IMR-90 (cell line): ENCODE results near the gene GPC2. TPM values are rescaled to one million over a fixed set of nuclear protein-coding genes. Genes with fewer than 3 reads are reported as not detected.

Experiments
- ATAC-seq: fragments of 200-7000 bp; cut with Tn5 transposase; 2 replicates; pipeline ENCODE4 v1.9.1; 2020; ENCODE audit warnings: low read depth, mild to moderate bottlenecking, moderate library complexity
- BruUV-seq: library from RNA; stranded (reverse); fragments of 400-500 nt; replicated peaks from 2 replicates; lab custom pipeline; 2021; lab: Mats Ljungman, UMichigan
- CTCF ChIA-PET: fragments of 300-600 bp; formaldehyde crosslinking; extraction: SDS; loops from one replicate; lab custom pipeline; 2021; ENCODE audit warnings: antibody characterized with exemption; lab: Yijun Ruan, JAX
- POLR2A ChIA-PET: fragments of 300-600 bp; sonication (Branson Sonifier 250); formaldehyde crosslinking; loops from one replicate; lab custom pipeline; 2022; ENCODE audit warnings: antibody characterized with exemption; ENCODE audit not compliant: unreplicated experiment; lab: Charles Lee
- DNase-seq: peaks from one replicate; pipeline ENCODE4 v3.0.0; 2013
- H2AFZ ChIP-seq: replicated peaks from 2 replicates; pipeline ENCODE3; 2013; ENCODE audit warnings: low read length, mild to moderate bottlenecking; ENCODE audit not compliant: poor library complexity
- H2AK5ac ChIP-seq: 2 replicates; pipeline ENCODE4 v1.6.1; 2013; ENCODE audit warnings: low read depth, low read length, inconsistent platforms
- H2AK9ac ChIP-seq: replicated peaks from 2 replicates; pipeline ENCODE3; 2013; ENCODE audit warnings: mild to moderate bottlenecking, low read depth, low read length, moderate library complexity; ENCODE audit not compliant: poor library complexity
- H2BK120ac ChIP-seq: 2 replicates; pipeline ENCODE4 v1.6.1; 2013; ENCODE audit warnings: low read depth, low read length, inconsistent platforms
- H2BK15ac ChIP-seq: 3 replicates; pipeline ENCODE4 v1.6.1; 2013; ENCODE audit warnings: low read depth, low read length, inconsistent platforms
- H2BK20ac ChIP-seq: 2 replicates; pipeline ENCODE4 v1.6.1; 2013; ENCODE audit warnings: low read depth, mild to moderate bottlenecking, inconsistent platforms, low read length, moderate library complexity
- H2BK5ac ChIP-seq: 2 replicates; pipeline ENCODE4 v1.6.1; 2013; ENCODE audit warnings: mild to moderate bottlenecking, low read depth, low read length, inconsistent platforms; ENCODE audit not compliant: poor library complexity, severe bottlenecking
- H3K14ac ChIP-seq: replicated peaks from 2 replicates; pipeline ENCODE4 v1.6.1; 2013; ENCODE audit warnings: low read depth, low read length, inconsistent platforms
- H3K18ac ChIP-seq: 2 replicates; pipeline ENCODE4 v1.6.1; 2013; ENCODE audit warnings: low read depth, low read length, control low read depth
- H3K23ac ChIP-seq: 2 replicates; pipeline ENCODE4 v1.6.1; 2013; ENCODE audit warnings: low read depth, low read length, inconsistent platforms
- H3K27ac ChIP-seq: 2 replicates; pipeline ENCODE4 v1.5.1; 2013; ENCODE audit warnings: mild to moderate bottlenecking, control low read depth, low read length; ENCODE audit not compliant: insufficient read depth
- H3K27me3 ChIP-seq: 2 replicates; pipeline ENCODE4 v1.6.1; 2013; ENCODE audit warnings: low read length; ENCODE audit not compliant: control insufficient read depth, insufficient read depth
- H3K36me3 ChIP-seq: 2 replicates; pipeline ENCODE4 v1.6.1; 2013; ENCODE audit warnings: low read length, mixed read lengths; ENCODE audit not compliant: control insufficient read depth, insufficient read depth
- H3K4ac ChIP-seq: 2 replicates; pipeline ENCODE4 v1.6.1; 2013; ENCODE audit warnings: low read depth, low read length, inconsistent platforms
- H3K4me1 ChIP-seq: 2 replicates; pipeline ENCODE4 v1.6.1; 2013; ENCODE audit warnings: low read length, mixed read lengths; ENCODE audit not compliant: control insufficient read depth, insufficient read depth
- H3K4me2 ChIP-seq: 2 replicates; pipeline ENCODE4 v1.6.1; 2013; ENCODE audit warnings: low read depth, mild to moderate bottlenecking, control low read depth, low read length, moderate library complexity
- H3K4me3 ChIP-seq: 2 replicates; pipeline ENCODE4 v1.5.1; 2013; ENCODE audit warnings: low read depth, mild to moderate bottlenecking, control low read depth, low read length, moderate library complexity; ENCODE audit not compliant: insufficient read depth
- H3K56ac ChIP-seq: 2 replicates; pipeline ENCODE4 v1.6.1; 2013; ENCODE audit warnings: low read length, inconsistent platforms; ENCODE audit not compliant: insufficient read depth; ENCODE audit errors: extremely low read depth
- H3K79me1 ChIP-seq, 2 experiments: 2 replicates each; pipeline ENCODE4 v1.6.1; 2013; ENCODE audit warnings: low read length in 2 of 2, inconsistent platforms in 1 of 2, low read depth in 1 of 2
- H3K9ac ChIP-seq: 2 replicates; pipeline ENCODE4 v1.6.1; 2013; ENCODE audit warnings: low read depth, low read length, control low read depth
- H3K9me1 ChIP-seq: 2 replicates; pipeline ENCODE4 v1.6.1; 2013; ENCODE audit warnings: low read length, inconsistent platforms; ENCODE audit not compliant: insufficient read depth
- H3K9me3 ChIP-seq: 2 replicates; pipeline ENCODE4 v1.6.1; 2013; ENCODE audit warnings: low read length; ENCODE audit not compliant: control insufficient read depth, insufficient read depth
- H4K20me1 ChIP-seq: 2 replicates; pipeline ENCODE4 v1.6.1; 2013; ENCODE audit warnings: low read length, inconsistent platforms; ENCODE audit not compliant: insufficient read depth
- H4K5ac ChIP-seq: 2 replicates; pipeline ENCODE4 v1.6.1; 2013; ENCODE audit warnings: mild to moderate bottlenecking, low read depth, low read length, control low read depth
- H4K8ac ChIP-seq, 2 experiments: 2 replicates each; pipeline ENCODE4 v1.6.1; 2013; ENCODE audit warnings: low read depth in 2 of 2, low read length in 2 of 2, control low read depth in 1 of 2, inconsistent platforms in 1 of 2
- H4K91ac ChIP-seq: 2 replicates; pipeline ENCODE4 v1.6.1; 2013; ENCODE audit warnings: low read depth, low read length, inconsistent platforms; ENCODE audit not compliant: insufficient read depth
- BHLHE40 ChIP-seq: fragments of 150-350 bp; IDR thresholded peaks from 2 replicates; pipeline ENCODE4 v1.6.1; 2016; ENCODE audit warnings: mild to moderate bottlenecking, low read depth, low read length
- CEBPB ChIP-seq: IDR thresholded peaks from 2 replicates; pipeline ENCODE4 v1.6.1; 2012; ENCODE audit warnings: low read depth, low read length, improper control_type of control experiment
- CHD1 ChIP-seq: IDR thresholded peaks from 2 replicates; pipeline ENCODE4 v1.6.1; 2012; ENCODE audit warnings: low read depth, low read length, improper control_type of control experiment
- FOS ChIP-seq: fragments of 150-350 bp; IDR thresholded peaks from 2 replicates; pipeline ENCODE4 v1.6.1; 2016; ENCODE audit warnings: low read depth, low read length
- MAZ ChIP-seq: IDR thresholded peaks from 2 replicates; pipeline ENCODE4 v1.6.1; 2012; ENCODE audit warnings: low read depth, mild to moderate bottlenecking, low read length, improper control_type of control experiment, moderate library complexity, borderline replicate concordance
- MXI1 ChIP-seq: IDR thresholded peaks from 2 replicates; pipeline ENCODE4 v1.6.1; 2012; ENCODE audit warnings: low read depth, mild to moderate bottlenecking, low read length, moderate library complexity, borderline replicate concordance
- NFE2L2 ChIP-seq: fragments of 150-350 bp; IDR thresholded peaks from 2 replicates; pipeline ENCODE4 v1.6.1; 2016; ENCODE audit warnings: low read depth, mild to moderate bottlenecking, low read length
- POLR2A ChIP-seq: IDR thresholded peaks from 2 replicates; pipeline ENCODE4 v1.6.1; 2012; ENCODE audit warnings: mild to moderate bottlenecking, low read depth, low read length
- RAD21 ChIP-seq: IDR thresholded peaks from 2 replicates; pipeline ENCODE4 v1.6.1; 2012; ENCODE audit warnings: low read length, improper control_type of control experiment
- RCOR1 ChIP-seq: IDR thresholded peaks from 2 replicates; pipeline ENCODE4 v1.6.1; 2012; ENCODE audit warnings: mild to moderate bottlenecking, low read length, improper control_type of control experiment; ENCODE audit not compliant: insufficient replicate concordance
- RFX5 ChIP-seq: IDR thresholded peaks from 2 replicates; pipeline ENCODE4 v1.8.0; 2012; ENCODE audit warnings: low read depth, mild to moderate bottlenecking, low read length, moderate library complexity
- SMC3 ChIP-seq: fragments of 150-350 bp; IDR thresholded peaks from 2 replicates; pipeline ENCODE4 v1.6.1; 2016; ENCODE audit warnings: low read depth, mild to moderate bottlenecking, antibody characterized with exemption, low read length, moderate library complexity
- WGBS, 2 experiments: methylation state at CpG; one replicate each; pipeline versions ENCODE4 v1.1.5 to v1.1.7; 2013; ENCODE audit warnings: missing lambda C conversion rate in 2 of 2; ENCODE audit not compliant: insufficient read length in 1 of 2; ENCODE audit errors: extremely low coverage in 2 of 2; 5-methylcytosine and 5-hydroxymethylcytosine counted together
- dilution Hi-C: fragments of 300-500 bp; cut with HindIII; formaldehyde crosslinking; loops from one replicate; pipeline ENCODE4 v1.14.3; 2018; ENCODE audit warnings: low sequenced_read_pairs; ENCODE audit not compliant: unreplicated experiment
- in situ Hi-C: fragments of 300-500 bp; cut with MboI; formaldehyde crosslinking; loops from 3 replicates; pipeline ENCODE4 v1.14.3; 2019; ENCODE audit warnings: low sequenced_read_pairs, inconsistent platforms, mixed read lengths
- intact Hi-C: fragments of 100-400 bp; cut with micrococcal nuclease; formaldehyde crosslinking; loops from 2 replicates; pipeline ENCODE4 v1.10.0; 2022
- polyA plus RNA-seq, 3 experiments: library from polyadenylated mRNA; depleted of rRNA; stranded (reverse); fragments of >200 nt; gene quantifications; 2 replicates each; pipeline ENCODE4 v1.2.3, GENCODE V29; 2012; ENCODE audit warnings: low replicate concordance in 1 of 3
- total RNA-seq: library from RNA; depleted of rRNA; stranded (reverse); fragments of >200 nt; gene quantifications from 2 replicates; pipeline ENCODE4 v1.2.3, GENCODE V29; 2012
- TF ChIP-seq, protein P1 (sequence below): fragments of 150-350 bp; IDR thresholded peaks from 2 replicates; pipeline ENCODE4 v1.6.1; 2016; ENCODE audit warnings: low read depth, mild to moderate bottlenecking, low read length, moderate library complexity, borderline replicate concordance
- TF ChIP-seq, protein P2 (sequence below): fragments of 150-350 bp; IDR thresholded peaks from 2 replicates; pipeline ENCODE4 v1.6.1; 2017; ENCODE audit warnings: mild to moderate bottlenecking, antibody characterized with exemption, low read length, low read depth
- TF ChIP-seq, protein P3 (sequence below): conservative IDR thresholded peaks from 2 replicates; pipeline ENCODE4 v1.5.1; 2012; ENCODE audit warnings: mild to moderate bottlenecking, low read depth, low read length, improper control_type of control experiment

The GPC2 gene
- total and polyA plus RNA-seq, 2 of the 4 experiments (the other 2 are of a cell fraction), result 1.8 to 6.0 TPM

DNA sequence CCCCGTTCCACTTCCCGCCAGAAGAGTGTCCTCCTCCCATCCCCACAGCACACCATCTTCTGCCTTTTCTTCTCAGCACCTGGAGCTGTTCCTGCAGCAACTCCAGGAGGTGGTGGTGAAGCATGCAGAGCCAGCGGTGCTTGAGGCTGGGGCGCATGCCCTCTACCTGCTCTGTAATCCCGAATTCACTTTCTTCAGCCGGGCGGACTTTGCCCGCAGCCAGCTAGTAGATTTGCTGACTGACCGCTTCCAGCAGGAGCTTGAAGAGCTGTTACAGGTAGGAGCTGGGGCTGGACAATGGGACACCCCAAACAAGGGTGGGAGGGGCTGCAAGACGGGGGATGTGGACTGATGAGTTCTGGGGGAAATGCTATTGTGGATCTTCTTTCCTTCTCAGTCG is 23.5 kb upstream of the GPC2 start:
- Histone ChIP-seq H4K8ac (no peak overlapping the region), H3K27me3 (peaks cover 25% of the 10 kb centered on the region), H3K4me1 (peaks cover 2% of the 10 kb centered on the region; the same call in 1 of the 2 replicates), H3K23ac (no peak overlapping the region), H3K27ac (no peak overlapping the region), H4K20me1 (no peaks in the 10 kb centered on the region), H3K36me3 (no peaks in the 10 kb centered on the region), H3K56ac (no peak overlapping the region), H3K4me2 (no peak overlapping the region), H3K4me3 (no peak overlapping the region), H3K79me1 (no peaks in the 10 kb centered on the region), H3K9ac (no peak overlapping the region), H2BK120ac (no peak overlapping the region), H2AK5ac (no peak overlapping the region), H3K4ac (no peak overlapping the region), H3K9me3 (no peaks in the 10 kb centered on the region), H3K14ac (no peak overlapping the region), H4K91ac (no peak overlapping the region), H2AFZ (no peak overlapping the region), H2AK9ac (no peak overlapping the region), H3K18ac (no peak overlapping the region), H4K5ac (no peak overlapping the region), H2BK20ac (no peak overlapping the region), H3K9me1 (no peaks in the 10 kb centered on the region), H2BK15ac (no peak overlapping the region), H2BK5ac (no peak overlapping the region)
- intact Hi-C loops (no loop called here), dilution Hi-C loops (no loop called here), in situ Hi-C loops (no loop called here)
- DNase-seq, result no peak
- no peak for ATAC-seq
- CTCF ChIA-PET, result no interaction called here
- WGBS, 2 experiments, result no CpG with 5 or more reads among the region's 11 CpGs
- no TSS peak for BruUV-seq
- POLR2A ChIA-PET, result no interaction called here
- no peak for TF ChIP-seq SMC3
- TF ChIP-seq CEBPB, result no peak
- TF ChIP-seq, protein P1, sequence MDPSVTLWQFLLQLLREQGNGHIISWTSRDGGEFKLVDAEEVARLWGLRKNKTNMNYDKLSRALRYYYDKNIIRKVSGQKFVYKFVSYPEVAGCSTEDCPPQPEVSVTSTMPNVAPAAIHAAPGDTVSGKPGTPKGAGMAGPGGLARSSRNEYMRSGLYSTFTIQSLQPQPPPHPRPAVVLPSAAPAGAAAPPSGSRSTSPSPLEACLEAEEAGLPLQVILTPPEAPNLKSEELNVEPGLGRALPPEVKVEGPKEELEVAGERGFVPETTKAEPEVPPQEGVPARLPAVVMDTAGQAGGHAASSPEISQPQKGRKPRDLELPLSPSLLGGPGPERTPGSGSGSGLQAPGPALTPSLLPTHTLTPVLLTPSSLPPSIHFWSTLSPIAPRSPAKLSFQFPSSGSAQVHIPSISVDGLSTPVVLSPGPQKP, result no peak
- no peak for TF ChIP-seq CHD1
- TF ChIP-seq BHLHE40, result no peak
- no peak for TF ChIP-seq RFX5
- no peak for TF ChIP-seq NFE2L2
- no peak for TF ChIP-seq FOS
- no peak for TF ChIP-seq MXI1
- no peak for TF ChIP-seq RAD21
- TF ChIP-seq MAZ, result no peak
- TF ChIP-seq, protein P2, sequence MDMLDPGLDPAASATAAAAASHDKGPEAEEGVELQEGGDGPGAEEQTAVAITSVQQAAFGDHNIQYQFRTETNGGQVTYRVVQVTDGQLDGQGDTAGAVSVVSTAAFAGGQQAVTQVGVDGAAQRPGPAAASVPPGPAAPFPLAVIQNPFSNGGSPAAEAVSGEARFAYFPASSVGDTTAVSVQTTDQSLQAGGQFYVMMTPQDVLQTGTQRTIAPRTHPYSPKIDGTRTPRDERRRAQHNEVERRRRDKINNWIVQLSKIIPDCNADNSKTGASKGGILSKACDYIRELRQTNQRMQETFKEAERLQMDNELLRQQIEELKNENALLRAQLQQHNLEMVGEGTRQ, result no peak
- TF ChIP-seq RCOR1, result no peak
- no peak for TF ChIP-seq POLR2A
- TF ChIP-seq, protein P3, sequence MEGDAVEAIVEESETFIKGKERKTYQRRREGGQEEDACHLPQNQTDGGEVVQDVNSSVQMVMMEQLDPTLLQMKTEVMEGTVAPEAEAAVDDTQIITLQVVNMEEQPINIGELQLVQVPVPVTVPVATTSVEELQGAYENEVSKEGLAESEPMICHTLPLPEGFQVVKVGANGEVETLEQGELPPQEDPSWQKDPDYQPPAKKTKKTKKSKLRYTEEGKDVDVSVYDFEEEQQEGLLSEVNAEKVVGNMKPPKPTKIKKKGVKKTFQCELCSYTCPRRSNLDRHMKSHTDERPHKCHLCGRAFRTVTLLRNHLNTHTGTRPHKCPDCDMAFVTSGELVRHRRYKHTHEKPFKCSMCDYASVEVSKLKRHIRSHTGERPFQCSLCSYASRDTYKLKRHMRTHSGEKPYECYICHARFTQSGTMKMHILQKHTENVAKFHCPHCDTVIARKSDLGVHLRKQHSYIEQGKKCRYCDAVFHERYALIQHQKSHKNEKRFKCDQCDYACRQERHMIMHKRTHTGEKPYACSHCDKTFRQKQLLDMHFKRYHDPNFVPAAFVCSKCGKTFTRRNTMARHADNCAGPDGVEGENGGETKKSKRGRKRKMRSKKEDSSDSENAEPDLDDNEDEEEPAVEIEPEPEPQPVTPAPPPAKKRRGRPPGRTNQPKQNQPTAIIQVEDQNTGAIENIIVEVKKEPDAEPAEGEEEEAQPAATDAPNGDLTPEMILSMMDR, result no peak
